Osteoblast (primary cell): ENCODE measurements around the gene MATCAP1. TPM values are rescaled to one million over a fixed set of nuclear protein-coding genes. Genes with fewer than 3 reads are reported as not detected.

Experiments
- DNase-seq: peaks from one replicate; pipeline ENCODE4 v3.0.0; 2011; ENCODE audit warnings: low spot score, mixed read lengths; ENCODE audit not compliant: insufficient read length; ENCODE audit errors: missing footprints
- H2AFZ ChIP-seq: 2 replicates; pipeline ENCODE4 v1.6.0; 2011; ENCODE audit warnings: mild to moderate bottlenecking, low read length
- H3K27ac ChIP-seq: 2 replicates; pipeline ENCODE4 v1.5.1; 2011; ENCODE audit warnings: mild to moderate bottlenecking, low read depth, low read length, moderate library complexity
- H3K27me3 ChIP-seq: 2 replicates; pipeline ENCODE4 v1.6.0; 2012; ENCODE audit warnings: mild to moderate bottlenecking, control low read depth, inconsistent platforms, low read length, moderate library complexity; ENCODE audit not compliant: insufficient read depth
- H3K36me3 ChIP-seq: 2 replicates; pipeline ENCODE4 v1.5.1; 2011; ENCODE audit warnings: mild to moderate bottlenecking, low read length, control low read depth, moderate library complexity; ENCODE audit not compliant: insufficient read depth
- H3K4me1 ChIP-seq: 2 replicates; pipeline ENCODE4 v1.5.1; 2011; ENCODE audit warnings: mild to moderate bottlenecking, low read length, control low read depth, moderate library complexity; ENCODE audit not compliant: insufficient read depth
- H3K4me2 ChIP-seq: 2 replicates; pipeline ENCODE4 v1.6.0; 2011; ENCODE audit warnings: mild to moderate bottlenecking, low read length; ENCODE audit not compliant: insufficient read depth
- H3K4me3 ChIP-seq: fragments of 200-600 bp; sonication (generic); 3 replicates; pipeline ENCODE4 v1.5.1; 2012; ENCODE audit warnings: mild to moderate bottlenecking, low read length, inconsistent platforms; ENCODE audit not compliant: insufficient read depth
- H3K79me2 ChIP-seq: 2 replicates; pipeline ENCODE4 v1.6.0; 2012; ENCODE audit warnings: mild to moderate bottlenecking, low read length, control low read depth, inconsistent platforms; ENCODE audit not compliant: insufficient read depth
- H3K9me3 ChIP-seq: 2 replicates; pipeline ENCODE4 v1.5.1; 2011; ENCODE audit warnings: low read depth, low read length, control low read depth
- H4K20me1 ChIP-seq: 2 replicates; pipeline ENCODE4 v1.6.0; 2012; ENCODE audit warnings: mild to moderate bottlenecking, low read length, control low read depth; ENCODE audit not compliant: insufficient read depth
- total RNA-seq: library from RNA; depleted of rRNA; stranded (reverse); fragments of >200 nt; gene quantifications from 2 replicates; pipeline ENCODE4 v1.2.3, GENCODE V29; 2012
- TF ChIP-seq, protein P1 (sequence below): IDR thresholded peaks from 2 replicates; pipeline ENCODE4 v1.5.1; 2011; ENCODE audit warnings: mild to moderate bottlenecking, low read depth, low read length, moderate library complexity; ENCODE audit errors: extremely low read depth

Gene MATCAP1
- total RNA-seq, 1 donor, result 3.6 TPM

DNA sequence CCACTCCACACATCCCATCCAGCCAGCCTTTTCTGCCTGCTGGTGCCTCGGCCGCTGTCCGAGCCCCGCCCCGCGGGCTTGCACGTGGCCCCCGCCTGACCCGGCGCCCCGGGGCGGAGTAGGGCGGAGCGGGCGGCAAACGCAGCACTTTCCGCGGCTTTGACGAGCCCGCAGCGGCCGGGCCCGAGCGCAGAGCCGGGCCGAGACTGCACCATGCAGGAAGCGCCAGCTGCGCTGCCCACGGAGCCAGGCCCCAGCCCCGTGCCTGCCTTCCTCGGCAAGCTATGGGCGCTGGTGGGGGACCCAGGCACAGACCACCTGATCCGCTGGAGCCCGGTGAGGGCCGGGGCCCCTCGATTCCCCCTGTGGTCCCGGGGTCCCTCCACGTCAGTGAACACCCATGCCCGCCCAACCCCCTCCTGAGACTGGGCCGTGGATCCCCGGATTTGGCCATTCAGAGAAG, 19.1 kb downstream of the MATCAP1 start, which contains the start of gene HSF4:
TSS of gene HSF4 (plus strand) at position 147 of the 463 bp plus-strand sequence. CDS start at position 214, 67 bp downstream.
- H3K4me3 ChIP-seq, result peak within 1 kb of the TSS; percentile 37
- no peaks in the 10 kb centered on the region for H3K36me3 ChIP-seq
- peak within 1 kb of the TSS; percentile 57 for H3K4me2 ChIP-seq
- H3K4me1 ChIP-seq, result peaks cover 21% of the 10 kb centered on the region
- no peak within 1 kb of the TSS for H3K27ac ChIP-seq
- H2AFZ ChIP-seq, result no peak within 1 kb of the TSS
- no peaks in the 10 kb centered on the region for H3K9me3 ChIP-seq
- peaks cover 20% of the 10 kb centered on the region for H4K20me1 ChIP-seq
- H3K27me3 ChIP-seq, result peaks cover 34% of the 10 kb centered on the region
- DNase-seq, result peak; percentile 97
- TF ChIP-seq, protein P1, sequence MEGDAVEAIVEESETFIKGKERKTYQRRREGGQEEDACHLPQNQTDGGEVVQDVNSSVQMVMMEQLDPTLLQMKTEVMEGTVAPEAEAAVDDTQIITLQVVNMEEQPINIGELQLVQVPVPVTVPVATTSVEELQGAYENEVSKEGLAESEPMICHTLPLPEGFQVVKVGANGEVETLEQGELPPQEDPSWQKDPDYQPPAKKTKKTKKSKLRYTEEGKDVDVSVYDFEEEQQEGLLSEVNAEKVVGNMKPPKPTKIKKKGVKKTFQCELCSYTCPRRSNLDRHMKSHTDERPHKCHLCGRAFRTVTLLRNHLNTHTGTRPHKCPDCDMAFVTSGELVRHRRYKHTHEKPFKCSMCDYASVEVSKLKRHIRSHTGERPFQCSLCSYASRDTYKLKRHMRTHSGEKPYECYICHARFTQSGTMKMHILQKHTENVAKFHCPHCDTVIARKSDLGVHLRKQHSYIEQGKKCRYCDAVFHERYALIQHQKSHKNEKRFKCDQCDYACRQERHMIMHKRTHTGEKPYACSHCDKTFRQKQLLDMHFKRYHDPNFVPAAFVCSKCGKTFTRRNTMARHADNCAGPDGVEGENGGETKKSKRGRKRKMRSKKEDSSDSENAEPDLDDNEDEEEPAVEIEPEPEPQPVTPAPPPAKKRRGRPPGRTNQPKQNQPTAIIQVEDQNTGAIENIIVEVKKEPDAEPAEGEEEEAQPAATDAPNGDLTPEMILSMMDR, result no peak
- H3K79me2 ChIP-seq, result no peaks in the 10 kb centered on the region

DNA sequence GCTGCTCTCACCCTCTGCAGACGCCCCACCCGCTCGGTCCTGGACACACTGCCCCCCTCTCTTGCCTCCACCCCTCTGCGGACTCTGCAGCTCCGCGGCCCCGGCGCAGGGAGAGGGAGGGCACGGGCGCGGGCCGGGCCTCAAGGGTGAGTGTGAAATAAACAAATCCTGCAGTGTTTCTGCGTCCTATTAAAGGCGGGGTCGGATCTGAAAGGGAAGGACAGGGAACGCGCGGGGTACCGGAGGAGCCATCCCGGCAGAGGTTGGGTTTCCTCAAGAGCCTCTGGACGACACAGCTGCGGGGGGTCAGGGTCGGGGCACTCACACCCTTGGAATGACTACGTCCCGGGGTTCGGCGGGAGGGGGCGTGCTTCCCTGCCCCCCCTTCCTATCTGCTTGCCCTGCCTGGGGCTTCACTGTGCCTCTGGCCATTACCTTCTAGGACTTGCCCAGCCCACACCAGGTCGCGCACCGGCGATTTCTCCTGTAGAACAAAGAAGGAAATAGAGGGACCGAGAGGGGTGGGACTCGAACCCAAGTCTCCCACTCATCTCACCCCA, 19.7 kb downstream of the MATCAP1 start:
- H3K79me2 ChIP-seq, result peaks cover 4% of the 10 kb centered on the region
- no peak overlapping the region for H2AFZ ChIP-seq
- peak overlapping the region; percentile 37 for H3K4me3 ChIP-seq
- H3K27ac ChIP-seq, result no peak overlapping the region
- peaks cover 20% of the 10 kb centered on the region for H4K20me1 ChIP-seq
- peak; percentile 75 for DNase-seq
- peaks cover 16% of the 10 kb centered on the region for H3K4me1 ChIP-seq
- no peaks in the 10 kb centered on the region for H3K36me3 ChIP-seq
- H3K4me2 ChIP-seq, result peak overlapping the region; percentile 57
- peaks cover 34% of the 10 kb centered on the region for H3K27me3 ChIP-seq
- no peaks in the 10 kb centered on the region for H3K9me3 ChIP-seq
- TF ChIP-seq, protein P1, result no peak

DNA sequence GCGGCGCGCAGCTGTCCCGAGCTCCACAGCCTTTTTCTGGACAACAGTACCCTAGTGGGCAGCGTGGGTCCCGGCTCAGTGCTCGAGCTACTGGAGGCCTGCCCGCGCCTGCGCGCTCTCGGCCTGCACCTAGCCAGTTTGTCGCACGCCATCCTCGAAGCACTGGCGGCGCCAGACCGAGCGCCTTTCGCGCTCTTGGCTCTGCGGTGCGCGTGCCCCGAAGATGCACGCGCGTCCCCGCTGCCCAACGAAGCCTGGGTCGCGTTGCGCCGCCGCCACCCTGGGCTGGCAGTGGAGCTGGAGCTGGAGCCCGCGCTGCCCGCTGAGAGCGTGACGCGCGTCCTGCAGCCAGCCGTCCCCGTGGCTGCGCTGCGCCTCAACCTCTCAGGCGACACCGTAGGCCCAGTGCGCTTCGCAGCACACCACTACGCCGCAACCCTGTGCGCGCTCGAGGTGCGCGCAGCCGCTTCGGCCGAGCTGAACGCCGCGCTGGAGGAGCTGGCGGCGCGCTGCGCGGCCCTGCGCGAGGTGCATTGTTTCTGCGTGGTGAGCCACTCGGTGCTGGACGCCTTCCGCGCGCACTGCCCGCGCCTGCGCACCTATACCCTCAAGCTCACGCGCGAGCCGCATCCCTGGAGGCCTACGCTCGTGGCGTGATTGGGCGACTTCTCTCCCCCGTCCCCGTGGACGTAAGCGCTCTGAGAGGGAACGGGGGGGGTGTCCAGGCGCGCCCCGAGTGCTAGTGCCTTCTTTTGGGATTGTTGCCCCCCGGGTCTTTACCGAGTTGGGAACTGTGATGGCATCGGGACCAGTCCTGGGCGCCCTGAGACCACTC, 20.4 kb downstream of the MATCAP1 start:
- H3K27me3 ChIP-seq, result peaks cover 34% of the 10 kb centered on the region
- peaks cover 4% of the 10 kb centered on the region for H3K79me2 ChIP-seq
- H3K4me3 ChIP-seq, result peak overlapping the region; percentile 47
- DNase-seq, result peak; percentile 82
- peaks cover 16% of the 10 kb centered on the region for H3K4me1 ChIP-seq
- no peaks in the 10 kb centered on the region for H3K36me3 ChIP-seq
- TF ChIP-seq, protein P1, result no peak
- H2AFZ ChIP-seq, result no peak overlapping the region
- H3K27ac ChIP-seq, result no peak overlapping the region
- peak overlapping the region; percentile 57 for H3K4me2 ChIP-seq
- H4K20me1 ChIP-seq, result peaks cover 26% of the 10 kb centered on the region
- H3K9me3 ChIP-seq, result no peaks in the 10 kb centered on the region
